Measurements from ENCODE around the gene ANKRD55.

Gene ANKRD55

DNA sequence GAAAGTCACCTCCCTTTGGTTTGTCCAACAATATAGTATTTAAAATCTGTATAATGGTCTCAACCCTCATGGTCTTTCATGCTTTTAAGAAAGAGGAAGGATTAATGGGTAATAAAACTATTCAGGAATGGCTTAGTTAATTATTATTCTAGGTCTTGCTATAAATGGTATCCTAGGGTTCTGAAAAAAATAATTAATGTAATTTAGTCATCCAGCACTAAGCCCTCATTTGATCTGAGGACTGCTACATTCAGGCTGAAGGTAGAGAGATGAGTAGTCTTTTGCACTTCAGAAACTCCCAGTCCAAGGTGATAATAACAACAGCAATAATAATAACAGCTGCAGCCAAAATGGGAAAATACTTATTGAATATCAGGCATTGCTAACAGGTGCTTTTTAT is 2.6 kb downstream of the ANKRD55 start (continued):
- TF ChIP-seq ZNF623 (tag by site-specific recombination; IDR thresholded peaks at IDR 0.05) (no peak), KLF16 (tag by site-specific recombination; IDR thresholded peaks at IDR 0.05) (no peak), SCRT1 (tag by site-specific recombination; IDR thresholded peaks at IDR 0.05; ENCODE audit: borderline replicate concordance) (no peak)
- TF ChIP-seq, protein P1, sequence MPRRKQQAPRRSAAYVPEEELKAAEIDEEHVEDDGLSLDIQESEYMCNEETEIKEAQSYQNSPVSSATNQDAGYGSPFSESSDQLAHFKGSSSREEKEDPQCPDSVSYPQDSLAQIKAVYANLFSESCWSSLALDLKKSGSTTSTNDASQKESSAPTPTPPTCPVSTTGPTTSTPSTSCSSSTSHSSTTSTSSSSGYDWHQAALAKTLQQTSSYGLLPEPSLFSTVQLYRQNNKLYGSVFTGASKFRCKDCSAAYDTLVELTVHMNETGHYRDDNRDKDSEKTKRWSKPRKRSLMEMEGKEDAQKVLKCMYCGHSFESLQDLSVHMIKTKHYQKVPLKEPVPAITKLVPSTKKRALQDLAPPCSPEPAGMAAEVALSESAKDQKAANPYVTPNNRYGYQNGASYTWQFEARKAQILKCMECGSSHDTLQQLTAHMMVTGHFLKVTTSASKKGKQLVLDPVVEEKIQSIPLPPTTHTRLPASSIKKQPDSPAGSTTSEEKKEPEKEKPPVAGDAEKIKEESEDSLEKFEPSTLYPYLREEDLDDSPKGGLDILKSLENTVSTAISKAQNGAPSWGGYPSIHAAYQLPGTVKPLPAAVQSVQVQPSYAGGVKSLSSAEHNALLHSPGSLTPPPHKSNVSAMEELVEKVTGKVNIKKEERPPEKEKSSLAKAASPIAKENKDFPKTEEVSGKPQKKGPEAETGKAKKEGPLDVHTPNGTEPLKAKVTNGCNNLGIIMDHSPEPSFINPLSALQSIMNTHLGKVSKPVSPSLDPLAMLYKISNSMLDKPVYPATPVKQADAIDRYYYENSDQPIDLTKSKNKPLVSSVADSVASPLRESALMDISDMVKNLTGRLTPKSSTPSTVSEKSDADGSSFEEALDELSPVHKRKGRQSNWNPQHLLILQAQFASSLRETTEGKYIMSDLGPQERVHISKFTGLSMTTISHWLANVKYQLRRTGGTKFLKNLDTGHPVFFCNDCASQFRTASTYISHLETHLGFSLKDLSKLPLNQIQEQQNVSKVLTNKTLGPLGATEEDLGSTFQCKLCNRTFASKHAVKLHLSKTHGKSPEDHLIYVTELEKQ (tag by site-specific recombination; IDR thresholded peaks at IDR 0.05; ENCODE audit: borderline replicate concordance): no peak

DNA sequence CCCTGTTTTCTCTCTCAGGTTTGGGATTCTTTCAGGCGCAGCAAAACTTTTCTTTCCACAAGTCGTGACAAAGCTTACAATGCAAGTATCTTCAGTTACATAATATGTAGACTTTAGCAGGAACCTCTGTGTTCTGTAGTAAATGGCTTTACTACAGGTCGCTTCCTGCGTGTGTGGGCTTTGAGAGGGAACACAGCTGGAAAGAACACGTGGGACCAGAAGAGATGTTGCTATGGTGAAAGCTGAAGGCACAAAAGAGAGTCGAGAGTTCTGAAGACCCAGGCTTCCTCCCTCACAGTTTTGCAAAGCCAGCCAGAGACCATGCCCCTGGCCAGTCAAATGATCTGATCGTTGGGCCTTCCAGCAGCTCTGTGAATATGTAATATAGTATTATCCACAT is 4.0 kb downstream of the ANKRD55 start:
- no peak overlapping the region for H3K27ac ChIP-seq (ENCODE audit: extremely low read depth, low read depth, low read length)
- H3K9me3 ChIP-seq (ENCODE audit: control insufficient read depth, insufficient read depth, low read depth, low read length): no peaks in the 10 kb centered on the region
- H3K4me3 ChIP-seq (ENCODE audit: low read depth, low read length): no peak overlapping the region
- H3K36me3 ChIP-seq (ENCODE audit: control insufficient read depth in 2 of 2, insufficient read depth in 1 of 2, low read length in 2 of 2): no peaks in the 10 kb centered on the region
- no peaks in the 10 kb centered on the region for H3K4me1 ChIP-seq (ENCODE audit: control insufficient read depth, insufficient read depth, low read length)
- no peak for TF ChIP-seq ZNF521 (tag by site-specific recombination; IDR thresholded peaks at IDR 0.05)
- CTCF ChIA-PET: interaction anchor here (0.6 kb wide), 1 partner anchor 42 kb away, joined by 3 read pairs; no protein-coding TSS in a partner anchor
- POLR2A ChIA-PET: interaction anchor here (0.7 kb wide), 3 partner anchors 364 to 1070 kb away, joined by 3 to 6 read pairs (median 4); no protein-coding TSS in a partner anchor

DNA sequence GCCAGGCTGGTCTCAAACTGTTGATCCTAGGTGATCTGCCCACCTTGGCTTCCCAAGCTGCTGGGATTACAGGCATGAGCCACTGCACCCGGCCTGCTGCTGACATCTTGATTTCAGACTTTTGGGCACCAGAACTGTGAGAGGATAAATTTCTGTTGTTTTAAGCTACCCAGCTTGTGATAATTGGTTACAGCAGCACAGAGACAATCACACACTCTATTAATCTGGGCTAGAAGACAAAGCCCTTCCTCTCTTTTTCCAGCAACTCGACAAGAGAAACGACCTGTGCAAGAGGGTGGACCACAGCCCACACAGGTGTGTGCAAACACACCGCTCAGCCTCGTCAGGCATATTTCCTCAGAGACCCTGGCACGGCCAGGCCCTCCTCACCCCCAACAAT is 4.5 kb downstream of the ANKRD55 start:
- H3K36me3 ChIP-seq (ENCODE audit: control insufficient read depth in 2 of 2, insufficient read depth in 1 of 2, low read length in 2 of 2): no peaks in the 10 kb centered on the region
- no peaks in the 10 kb centered on the region for H3K4me1 ChIP-seq (ENCODE audit: control insufficient read depth, insufficient read depth, low read length)
- CTCF ChIA-PET: interaction anchor here (0.6 kb wide), 1 partner anchor 42 kb away, joined by 3 read pairs; no protein-coding TSS in a partner anchor
- H3K4me3 ChIP-seq (ENCODE audit: low read depth, low read length): no peak overlapping the region
- no peak overlapping the region for H3K27ac ChIP-seq (ENCODE audit: extremely low read depth, low read depth, low read length)
- no peak for TF ChIP-seq ZBTB1 (tag by site-specific recombination; IDR thresholded peaks at IDR 0.05)
- TF ChIP-seq, protein P2, sequence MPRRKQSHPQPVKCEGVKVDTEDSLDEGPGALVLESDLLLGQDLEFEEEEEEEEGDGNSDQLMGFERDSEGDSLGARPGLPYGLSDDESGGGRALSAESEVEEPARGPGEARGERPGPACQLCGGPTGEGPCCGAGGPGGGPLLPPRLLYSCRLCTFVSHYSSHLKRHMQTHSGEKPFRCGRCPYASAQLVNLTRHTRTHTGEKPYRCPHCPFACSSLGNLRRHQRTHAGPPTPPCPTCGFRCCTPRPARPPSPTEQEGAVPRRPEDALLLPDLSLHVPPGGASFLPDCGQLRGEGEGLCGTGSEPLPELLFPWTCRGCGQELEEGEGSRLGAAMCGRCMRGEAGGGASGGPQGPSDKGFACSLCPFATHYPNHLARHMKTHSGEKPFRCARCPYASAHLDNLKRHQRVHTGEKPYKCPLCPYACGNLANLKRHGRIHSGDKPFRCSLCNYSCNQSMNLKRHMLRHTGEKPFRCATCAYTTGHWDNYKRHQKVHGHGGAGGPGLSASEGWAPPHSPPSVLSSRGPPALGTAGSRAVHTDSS (tag by site-specific recombination; IDR thresholded peaks at IDR 0.05): no peak
- TF ChIP-seq, protein P3, sequence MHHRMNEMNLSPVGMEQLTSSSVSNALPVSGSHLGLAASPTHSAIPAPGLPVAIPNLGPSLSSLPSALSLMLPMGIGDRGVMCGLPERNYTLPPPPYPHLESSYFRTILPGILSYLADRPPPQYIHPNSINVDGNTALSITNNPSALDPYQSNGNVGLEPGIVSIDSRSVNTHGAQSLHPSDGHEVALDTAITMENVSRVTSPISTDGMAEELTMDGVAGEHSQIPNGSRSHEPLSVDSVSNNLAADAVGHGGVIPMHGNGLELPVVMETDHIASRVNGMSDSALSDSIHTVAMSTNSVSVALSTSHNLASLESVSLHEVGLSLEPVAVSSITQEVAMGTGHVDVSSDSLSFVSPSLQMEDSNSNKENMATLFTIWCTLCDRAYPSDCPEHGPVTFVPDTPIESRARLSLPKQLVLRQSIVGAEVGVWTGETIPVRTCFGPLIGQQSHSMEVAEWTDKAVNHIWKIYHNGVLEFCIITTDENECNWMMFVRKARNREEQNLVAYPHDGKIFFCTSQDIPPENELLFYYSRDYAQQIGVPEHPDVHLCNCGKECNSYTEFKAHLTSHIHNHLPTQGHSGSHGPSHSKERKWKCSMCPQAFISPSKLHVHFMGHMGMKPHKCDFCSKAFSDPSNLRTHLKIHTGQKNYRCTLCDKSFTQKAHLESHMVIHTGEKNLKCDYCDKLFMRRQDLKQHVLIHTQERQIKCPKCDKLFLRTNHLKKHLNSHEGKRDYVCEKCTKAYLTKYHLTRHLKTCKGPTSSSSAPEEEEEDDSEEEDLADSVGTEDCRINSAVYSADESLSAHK (tag by site-specific recombination; IDR thresholded peaks at IDR 0.05): no peak
- TF ChIP-seq ZNF354C (tag by site-specific recombination; IDR thresholded peaks at IDR 0.05; ENCODE audit: borderline replicate concordance, low read depth): no peak
- TF ChIP-seq ZNF76 (tag by site-specific recombination; IDR thresholded peaks at IDR 0.05; ENCODE audit: borderline replicate concordance, low read depth): no peak
- TF ChIP-seq, protein P4, sequence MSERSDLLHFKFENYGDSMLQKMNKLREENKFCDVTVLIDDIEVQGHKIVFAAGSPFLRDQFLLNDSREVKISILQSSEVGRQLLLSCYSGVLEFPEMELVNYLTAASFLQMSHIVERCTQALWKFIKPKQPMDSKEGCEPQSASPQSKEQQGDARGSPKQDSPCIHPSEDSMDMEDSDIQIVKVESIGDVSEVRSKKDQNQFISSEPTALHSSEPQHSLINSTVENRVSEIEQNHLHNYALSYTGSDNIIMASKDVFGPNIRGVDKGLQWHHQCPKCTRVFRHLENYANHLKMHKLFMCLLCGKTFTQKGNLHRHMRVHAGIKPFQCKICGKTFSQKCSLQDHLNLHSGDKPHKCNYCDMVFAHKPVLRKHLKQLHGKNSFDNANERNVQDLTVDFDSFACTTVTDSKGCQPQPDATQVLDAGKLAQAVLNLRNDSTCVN (tag by site-specific recombination; optimal IDR thresholded peaks at IDR 0.05): no peak
- TF ChIP-seq ZNF571 (tag by site-specific recombination; IDR thresholded peaks at IDR 0.05): no peak
- no peak for TF ChIP-seq ZSCAN23 (tag by site-specific recombination; IDR thresholded peaks at IDR 0.05)
- TF ChIP-seq WT1 (tag by site-specific recombination; IDR thresholded peaks at IDR 0.05): no peak
- TF ChIP-seq ZNF223 (tag by site-specific recombination; IDR thresholded peaks at IDR 0.05): no peak
- TF ChIP-seq, protein P5, sequence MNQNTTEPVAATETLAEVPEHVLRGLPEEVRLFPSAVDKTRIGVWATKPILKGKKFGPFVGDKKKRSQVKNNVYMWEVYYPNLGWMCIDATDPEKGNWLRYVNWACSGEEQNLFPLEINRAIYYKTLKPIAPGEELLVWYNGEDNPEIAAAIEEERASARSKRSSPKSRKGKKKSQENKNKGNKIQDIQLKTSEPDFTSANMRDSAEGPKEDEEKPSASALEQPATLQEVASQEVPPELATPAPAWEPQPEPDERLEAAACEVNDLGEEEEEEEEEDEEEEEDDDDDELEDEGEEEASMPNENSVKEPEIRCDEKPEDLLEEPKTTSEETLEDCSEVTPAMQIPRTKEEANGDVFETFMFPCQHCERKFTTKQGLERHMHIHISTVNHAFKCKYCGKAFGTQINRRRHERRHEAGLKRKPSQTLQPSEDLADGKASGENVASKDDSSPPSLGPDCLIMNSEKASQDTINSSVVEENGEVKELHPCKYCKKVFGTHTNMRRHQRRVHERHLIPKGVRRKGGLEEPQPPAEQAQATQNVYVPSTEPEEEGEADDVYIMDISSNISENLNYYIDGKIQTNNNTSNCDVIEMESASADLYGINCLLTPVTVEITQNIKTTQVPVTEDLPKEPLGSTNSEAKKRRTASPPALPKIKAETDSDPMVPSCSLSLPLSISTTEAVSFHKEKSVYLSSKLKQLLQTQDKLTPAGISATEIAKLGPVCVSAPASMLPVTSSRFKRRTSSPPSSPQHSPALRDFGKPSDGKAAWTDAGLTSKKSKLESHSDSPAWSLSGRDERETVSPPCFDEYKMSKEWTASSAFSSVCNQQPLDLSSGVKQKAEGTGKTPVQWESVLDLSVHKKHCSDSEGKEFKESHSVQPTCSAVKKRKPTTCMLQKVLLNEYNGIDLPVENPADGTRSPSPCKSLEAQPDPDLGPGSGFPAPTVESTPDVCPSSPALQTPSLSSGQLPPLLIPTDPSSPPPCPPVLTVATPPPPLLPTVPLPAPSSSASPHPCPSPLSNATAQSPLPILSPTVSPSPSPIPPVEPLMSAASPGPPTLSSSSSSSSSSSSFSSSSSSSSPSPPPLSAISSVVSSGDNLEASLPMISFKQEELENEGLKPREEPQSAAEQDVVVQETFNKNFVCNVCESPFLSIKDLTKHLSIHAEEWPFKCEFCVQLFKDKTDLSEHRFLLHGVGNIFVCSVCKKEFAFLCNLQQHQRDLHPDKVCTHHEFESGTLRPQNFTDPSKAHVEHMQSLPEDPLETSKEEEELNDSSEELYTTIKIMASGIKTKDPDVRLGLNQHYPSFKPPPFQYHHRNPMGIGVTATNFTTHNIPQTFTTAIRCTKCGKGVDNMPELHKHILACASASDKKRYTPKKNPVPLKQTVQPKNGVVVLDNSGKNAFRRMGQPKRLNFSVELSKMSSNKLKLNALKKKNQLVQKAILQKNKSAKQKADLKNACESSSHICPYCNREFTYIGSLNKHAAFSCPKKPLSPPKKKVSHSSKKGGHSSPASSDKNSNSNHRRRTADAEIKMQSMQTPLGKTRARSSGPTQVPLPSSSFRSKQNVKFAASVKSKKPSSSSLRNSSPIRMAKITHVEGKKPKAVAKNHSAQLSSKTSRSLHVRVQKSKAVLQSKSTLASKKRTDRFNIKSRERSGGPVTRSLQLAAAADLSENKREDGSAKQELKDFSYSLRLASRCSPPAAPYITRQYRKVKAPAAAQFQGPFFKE (tag by site-specific recombination; IDR thresholded peaks at IDR 0.05; ENCODE audit: borderline replicate concordance): no peak
- no peak for TF ChIP-seq ZSCAN30 (tag by site-specific recombination; IDR thresholded peaks at IDR 0.05)
- TF ChIP-seq ZNF837 (tag by site-specific recombination; IDR thresholded peaks at IDR 0.05): no peak
- H3K9me3 ChIP-seq (ENCODE audit: control insufficient read depth, insufficient read depth, low read depth, low read length): no peaks in the 10 kb centered on the region
- POLR2A ChIA-PET: interaction anchor here (0.7 kb wide), 3 partner anchors 363 to 1069 kb away, joined by 3 to 6 read pairs (median 4); no protein-coding TSS in a partner anchor

Data from HEK293 (cell line).